GM23338 (cell line): ENCODE measurements around the gene CPXM2. TPM values are rescaled to one million over a fixed set of nuclear protein-coding genes. Genes with fewer than 3 reads are reported as not detected.

Experiments
- ATAC-seq: fragments of 200-7000 bp; cut with Tn5 transposase; 3 replicates; pipeline ENCODE4 v1.9.1; 2020
- DNase-seq: peaks from one replicate; pipeline ENCODE4 v3.0.0-alpha.2; 2015; ENCODE audit warnings: low spot score
- H2AFZ ChIP-seq: fragments of 200-600 bp; sonication (generic); 2 replicates; pipeline ENCODE4 v1.8.0; 2016; ENCODE audit warnings: antibody characterized with exemption, mild to moderate bottlenecking, moderate library complexity
- H3F3A ChIP-seq: fragments of 200-600 bp; sonication (generic); replicated peaks from 2 replicates; pipeline ENCODE4 v1.8.0; 2017; ENCODE audit warnings: antibody characterized with exemption, mixed run types, low read depth
- H3K27ac ChIP-seq: fragments of 200-600 bp; sonication (generic); 2 replicates; pipeline ENCODE4 v1.6.1; 2016; ENCODE audit warnings: low read depth
- H3K27me3 ChIP-seq: fragments of 200-600 bp; sonication (generic); 2 replicates; pipeline ENCODE4 v1.8.0; 2016; ENCODE audit warnings: mild to moderate bottlenecking, mixed run types, moderate library complexity; ENCODE audit not compliant: insufficient read depth
- H3K36me3 ChIP-seq: fragments of 200-600 bp; sonication (generic); 2 replicates; pipeline ENCODE4 v1.8.0; 2016; ENCODE audit warnings: mild to moderate bottlenecking; ENCODE audit not compliant: insufficient read depth
- H3K4me1 ChIP-seq: fragments of 200-600 bp; sonication (generic); 2 replicates; pipeline ENCODE4 v1.8.0; 2016; ENCODE audit warnings: mild to moderate bottlenecking, moderate library complexity; ENCODE audit not compliant: insufficient read depth
- H3K4me2 ChIP-seq: fragments of 200-600 bp; sonication (generic); 2 replicates; pipeline ENCODE4 v1.7.1; 2017; ENCODE audit warnings: mixed run types
- H3K4me3 ChIP-seq: fragments of 200-600 bp; sonication (generic); 2 replicates; pipeline ENCODE4 v1.6.1; 2016; ENCODE audit warnings: mixed run types
- H3K79me2 ChIP-seq: fragments of 200-600 bp; sonication (generic); replicated peaks from 2 replicates; pipeline ENCODE4 v1.8.0; 2017; ENCODE audit warnings: mild to moderate bottlenecking; ENCODE audit not compliant: insufficient read depth
- H3K9me2 ChIP-seq: fragments of 200-600 bp; sonication (generic); 2 replicates; pipeline ENCODE4 v1.8.0; 2017; ENCODE audit not compliant: insufficient read depth
- H4K20me1 ChIP-seq: fragments of 200-600 bp; sonication (generic); replicated peaks from 2 replicates; pipeline ENCODE4 v1.8.0; 2017; ENCODE audit warnings: mild to moderate bottlenecking; ENCODE audit not compliant: insufficient read depth
- H3K27ac Mint-ChIP-seq: 2 replicates; pipeline ENCODE4 v1.8.0; 2020; ENCODE audit warnings: inconsistent platforms, mild to moderate bottlenecking, moderate library complexity, mixed read lengths
- H3K27me3 Mint-ChIP-seq: 3 replicates; pipeline ENCODE4 v1.8.0; 2022; ENCODE audit warnings: low read depth, mild to moderate bottlenecking, moderate library complexity, mixed read lengths, inconsistent platforms; ENCODE audit not compliant: insufficient read depth, poor library complexity
- H3K36me3 Mint-ChIP-seq: 3 replicates; pipeline ENCODE4 v1.8.0; 2021; ENCODE audit warnings: low read depth, mild to moderate bottlenecking, inconsistent platforms, moderate library complexity, mixed read lengths
- H3K4me1 Mint-ChIP-seq: 3 replicates; pipeline ENCODE4 v1.8.0; 2020; ENCODE audit warnings: mild to moderate bottlenecking, inconsistent platforms, mixed read lengths
- H3K4me3 Mint-ChIP-seq: 3 replicates; pipeline ENCODE4 v1.8.0; 2021; ENCODE audit warnings: moderate library complexity, mild to moderate bottlenecking, inconsistent platforms, mixed read lengths
- H3K9me3 Mint-ChIP-seq: 3 replicates; pipeline ENCODE4 v1.8.0; 2020; ENCODE audit warnings: moderate library complexity, mild to moderate bottlenecking, inconsistent platforms, mixed read lengths
- CREB1 ChIP-seq: fragments of 250-450 bp; sonication (Bioruptor Pico); IDR thresholded peaks from 2 replicates; pipeline ENCODE4 v1.5.0; 2020; ENCODE audit warnings: low read depth, mild to moderate bottlenecking, moderate library complexity
- EZH2 ChIP-seq: fragments of 200-600 bp; sonication (generic); IDR thresholded peaks from one replicate; pipeline ENCODE4 v1.8.0; 2017; ENCODE audit warnings: antibody characterized with exemption, mild to moderate bottlenecking, low read depth; ENCODE audit not compliant: unreplicated experiment
- EZH2phosphoT487 ChIP-seq: fragments of 200-600 bp; sonication (generic); IDR thresholded peaks from one replicate; pipeline ENCODE4 v1.8.1; 2018; ENCODE audit warnings: antibody characterized with exemption; ENCODE audit not compliant: unreplicated experiment
- JUNB ChIP-seq: IDR thresholded peaks from one replicate; pipeline ENCODE4 v1.6.1; 2016; ENCODE audit warnings: antibody characterized with exemption; ENCODE audit not compliant: unreplicated experiment
- NANOG ChIP-seq: IDR thresholded peaks from 2 replicates; pipeline ENCODE4 v1.6.1; 2016; ENCODE audit warnings: antibody characterized with exemption, borderline replicate concordance
- POLR2AphosphoS5 ChIP-seq: IDR thresholded peaks from 2 replicates; pipeline ENCODE4 v1.6.1; 2016; ENCODE audit warnings: antibody characterized with exemption, low read depth
- STAT1 ChIP-seq: IDR thresholded peaks from one replicate; pipeline ENCODE4 v1.6.1; 2016; ENCODE audit warnings: antibody characterized with exemption; ENCODE audit not compliant: unreplicated experiment
- ZNF114 ChIP-seq: fragments of 250-450 bp; sonication (Bioruptor Pico); IDR thresholded peaks from 2 replicates; pipeline ENCODE4 v1.5.0; 2020; ENCODE audit warnings: mild to moderate bottlenecking, moderate library complexity
- ZNF331 ChIP-seq: fragments of 250-450 bp; sonication (Bioruptor Pico); IDR thresholded peaks from 2 replicates; pipeline ENCODE4 v1.5.0; 2020; ENCODE audit warnings: low read depth, mild to moderate bottlenecking, moderate library complexity
- polyA plus RNA-seq: library from polyadenylated mRNA; unstranded; fragments of >200 nt; fragmentation: Nextera tagmentation; extraction: Ambion mirVana; gene quantifications from 2 replicates; pipeline ENCODE4 v1.2.1, GENCODE V29; 2016
- total RNA-seq: library from RNA; depleted of rRNA; stranded (reverse); fragments of >200 nt; shearing (Covaris generic); gene quantifications from 2 replicates; pipeline ENCODE4 v1.2.3, GENCODE V29; 2014
- TF ChIP-seq, protein P1 (sequence below): IDR thresholded peaks from 2 replicates; pipeline ENCODE4 v1.6.1; 2016; ENCODE audit warnings: antibody characterized with exemption
- TF ChIP-seq, protein P2 (sequence below), 2 experiments: fragments of 200-600 bp in 1 of 2; sonication (generic) in 1 of 2; conservative IDR thresholded peaks; 2 replicates each; pipeline versions ENCODE4 v1.5.1 to v1.6.1; 2016 to 2017; ENCODE audit warnings: antibody characterized with exemption in 2 of 2, low read depth in 2 of 2, mild to moderate bottlenecking in 2 of 2, moderate library complexity in 1 of 2
- TF ChIP-seq, protein P3 (sequence below): IDR thresholded peaks from one replicate; pipeline ENCODE4 v1.6.1; 2018; ENCODE audit warnings: antibody characterized with exemption; ENCODE audit not compliant: unreplicated experiment

Gene CPXM2
- total and polyA plus RNA-seq, 2 experiments from 2014 or later = 1.6 to 8.1 TPM

DNA sequence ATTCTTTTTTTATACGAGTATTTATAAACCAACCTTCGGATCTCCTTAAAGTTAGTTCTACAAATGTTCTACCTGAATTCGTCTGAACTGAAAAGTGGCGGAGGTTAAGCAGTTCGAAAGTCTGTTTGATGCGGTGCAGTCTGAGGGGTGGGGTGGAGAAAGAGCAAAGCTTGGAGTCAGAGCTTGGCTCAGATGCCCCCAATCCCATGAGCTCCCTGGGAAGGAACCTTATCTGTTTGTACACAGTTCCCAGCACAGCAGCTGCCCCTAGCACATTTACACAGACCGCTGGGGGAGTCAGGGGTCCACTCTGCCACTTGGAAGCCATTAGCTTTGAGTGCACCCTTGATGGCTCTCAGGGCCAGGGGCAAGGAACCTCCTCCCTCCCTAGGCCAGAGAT lies 30.8 kb downstream of the CPXM2 start:
- no peaks in the 10 kb centered on the region for H4K20me1 ChIP-seq
- Mint-ChIP-seq H3K27me3 (peaks cover 3% of the 10 kb centered on the region), H3K36me3 (peaks cover 8% of the 10 kb centered on the region), H3K4me1 (peaks cover 12% of the 10 kb centered on the region), H3K9me3 (no peaks in the 10 kb centered on the region), H3K27ac (no peak overlapping the region), H3K4me3 (no peak overlapping the region)
- H3K9me2 ChIP-seq = no peaks in the 10 kb centered on the region
- no peak overlapping the region for H2AFZ ChIP-seq
- no peak overlapping the region for H3K4me3 ChIP-seq
- H3K27me3 ChIP-seq = no peaks in the 10 kb centered on the region
- ATAC-seq (no peak), DNase-seq (no peak)
- H3K36me3 ChIP-seq = no peaks in the 10 kb centered on the region
- H3K27ac ChIP-seq = no peak overlapping the region
- no peak for TF ChIP-seq CREB1
- no peak for TF ChIP-seq POLR2AphosphoS5
- no peak for TF ChIP-seq EZH2
- TF ChIP-seq, protein P1, sequence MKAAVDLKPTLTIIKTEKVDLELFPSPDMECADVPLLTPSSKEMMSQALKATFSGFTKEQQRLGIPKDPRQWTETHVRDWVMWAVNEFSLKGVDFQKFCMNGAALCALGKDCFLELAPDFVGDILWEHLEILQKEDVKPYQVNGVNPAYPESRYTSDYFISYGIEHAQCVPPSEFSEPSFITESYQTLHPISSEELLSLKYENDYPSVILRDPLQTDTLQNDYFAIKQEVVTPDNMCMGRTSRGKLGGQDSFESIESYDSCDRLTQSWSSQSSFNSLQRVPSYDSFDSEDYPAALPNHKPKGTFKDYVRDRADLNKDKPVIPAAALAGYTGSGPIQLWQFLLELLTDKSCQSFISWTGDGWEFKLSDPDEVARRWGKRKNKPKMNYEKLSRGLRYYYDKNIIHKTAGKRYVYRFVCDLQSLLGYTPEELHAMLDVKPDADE = no peak
- no peak for TF ChIP-seq ZNF331 (CRISPR knock-in tag)
- TF ChIP-seq NANOG = no peak
- TF ChIP-seq, protein P2, sequence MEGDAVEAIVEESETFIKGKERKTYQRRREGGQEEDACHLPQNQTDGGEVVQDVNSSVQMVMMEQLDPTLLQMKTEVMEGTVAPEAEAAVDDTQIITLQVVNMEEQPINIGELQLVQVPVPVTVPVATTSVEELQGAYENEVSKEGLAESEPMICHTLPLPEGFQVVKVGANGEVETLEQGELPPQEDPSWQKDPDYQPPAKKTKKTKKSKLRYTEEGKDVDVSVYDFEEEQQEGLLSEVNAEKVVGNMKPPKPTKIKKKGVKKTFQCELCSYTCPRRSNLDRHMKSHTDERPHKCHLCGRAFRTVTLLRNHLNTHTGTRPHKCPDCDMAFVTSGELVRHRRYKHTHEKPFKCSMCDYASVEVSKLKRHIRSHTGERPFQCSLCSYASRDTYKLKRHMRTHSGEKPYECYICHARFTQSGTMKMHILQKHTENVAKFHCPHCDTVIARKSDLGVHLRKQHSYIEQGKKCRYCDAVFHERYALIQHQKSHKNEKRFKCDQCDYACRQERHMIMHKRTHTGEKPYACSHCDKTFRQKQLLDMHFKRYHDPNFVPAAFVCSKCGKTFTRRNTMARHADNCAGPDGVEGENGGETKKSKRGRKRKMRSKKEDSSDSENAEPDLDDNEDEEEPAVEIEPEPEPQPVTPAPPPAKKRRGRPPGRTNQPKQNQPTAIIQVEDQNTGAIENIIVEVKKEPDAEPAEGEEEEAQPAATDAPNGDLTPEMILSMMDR (conservative IDR thresholded peaks at IDR 0.05; ENCODE audit: low read depth in 2 of 2) = no peak
- no peak for TF ChIP-seq ZNF114 (CRISPR knock-in tag)
- no peaks in the 10 kb centered on the region for H3K79me2 ChIP-seq
- H3F3A ChIP-seq = no peaks in the 10 kb centered on the region
- H3K4me2 ChIP-seq = no peak overlapping the region
- H3K4me1 ChIP-seq = no peaks in the 10 kb centered on the region

DNA sequence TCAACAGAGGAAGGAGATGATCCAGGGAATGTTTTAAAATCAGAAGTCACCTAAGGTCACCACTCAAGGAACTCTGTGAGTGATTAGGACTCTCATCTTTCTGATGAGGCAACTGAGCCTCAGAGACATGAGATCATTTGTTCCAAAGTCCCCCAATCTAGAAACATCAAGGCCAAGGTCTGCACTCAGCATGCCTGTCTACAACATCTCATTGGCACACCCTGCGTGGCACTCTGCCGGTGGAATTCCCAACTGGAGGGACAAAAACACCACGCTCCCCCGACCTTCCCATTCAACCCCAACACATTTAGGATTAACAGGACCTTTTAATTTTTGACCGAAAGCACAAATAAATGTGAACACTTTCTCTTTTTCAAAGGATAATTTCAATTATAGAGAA lies 31.4 kb downstream of the CPXM2 start:
- Histone ChIP-seq H3F3A (no peaks in the 10 kb centered on the region), H3K4me2 (no peak overlapping the region), H3K27ac (no peak overlapping the region), H3K4me1 (no peaks in the 10 kb centered on the region), H3K79me2 (no peaks in the 10 kb centered on the region), H3K36me3 (no peaks in the 10 kb centered on the region), H3K27me3 (no peaks in the 10 kb centered on the region), H4K20me1 (no peaks in the 10 kb centered on the region), H3K4me3 (no peak overlapping the region), H2AFZ (no peak overlapping the region), H3K9me2 (no peaks in the 10 kb centered on the region)
- Mint-ChIP-seq H3K27me3 (peaks cover 3% of the 10 kb centered on the region), H3K9me3 (no peaks in the 10 kb centered on the region), H3K4me3 (no peak overlapping the region), H3K36me3 (peaks cover 8% of the 10 kb centered on the region), H3K27ac (no peak overlapping the region), H3K4me1 (peaks cover 10% of the 10 kb centered on the region)
- ATAC-seq (no peak), DNase-seq (no peak)
- TF ChIP-seq CREB1 (no peak), STAT1 (no peak), ZNF331 (CRISPR knock-in tag) (no peak), JUNB (no peak), EZH2phosphoT487 (no peak)
- TF ChIP-seq, protein P3, sequence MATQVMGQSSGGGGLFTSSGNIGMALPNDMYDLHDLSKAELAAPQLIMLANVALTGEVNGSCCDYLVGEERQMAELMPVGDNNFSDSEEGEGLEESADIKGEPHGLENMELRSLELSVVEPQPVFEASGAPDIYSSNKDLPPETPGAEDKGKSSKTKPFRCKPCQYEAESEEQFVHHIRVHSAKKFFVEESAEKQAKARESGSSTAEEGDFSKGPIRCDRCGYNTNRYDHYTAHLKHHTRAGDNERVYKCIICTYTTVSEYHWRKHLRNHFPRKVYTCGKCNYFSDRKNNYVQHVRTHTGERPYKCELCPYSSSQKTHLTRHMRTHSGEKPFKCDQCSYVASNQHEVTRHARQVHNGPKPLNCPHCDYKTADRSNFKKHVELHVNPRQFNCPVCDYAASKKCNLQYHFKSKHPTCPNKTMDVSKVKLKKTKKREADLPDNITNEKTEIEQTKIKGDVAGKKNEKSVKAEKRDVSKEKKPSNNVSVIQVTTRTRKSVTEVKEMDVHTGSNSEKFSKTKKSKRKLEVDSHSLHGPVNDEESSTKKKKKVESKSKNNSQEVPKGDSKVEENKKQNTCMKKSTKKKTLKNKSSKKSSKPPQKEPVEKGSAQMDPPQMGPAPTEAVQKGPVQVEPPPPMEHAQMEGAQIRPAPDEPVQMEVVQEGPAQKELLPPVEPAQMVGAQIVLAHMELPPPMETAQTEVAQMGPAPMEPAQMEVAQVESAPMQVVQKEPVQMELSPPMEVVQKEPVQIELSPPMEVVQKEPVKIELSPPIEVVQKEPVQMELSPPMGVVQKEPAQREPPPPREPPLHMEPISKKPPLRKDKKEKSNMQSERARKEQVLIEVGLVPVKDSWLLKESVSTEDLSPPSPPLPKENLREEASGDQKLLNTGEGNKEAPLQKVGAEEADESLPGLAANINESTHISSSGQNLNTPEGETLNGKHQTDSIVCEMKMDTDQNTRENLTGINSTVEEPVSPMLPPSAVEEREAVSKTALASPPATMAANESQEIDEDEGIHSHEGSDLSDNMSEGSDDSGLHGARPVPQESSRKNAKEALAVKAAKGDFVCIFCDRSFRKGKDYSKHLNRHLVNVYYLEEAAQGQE = no peak
- TF ChIP-seq, protein P2 (conservative IDR thresholded peaks at IDR 0.05; ENCODE audit: low read depth in 2 of 2) = no peak
